ENCODE data around the gene XRCC6. TPM values are rescaled to one million over a fixed set of nuclear protein-coding genes. Genes with fewer than 3 reads are reported as not detected.

XRCC6 gene
- total and polyA plus RNA-seq, 9 of the 15 experiments (the other 6 are each of a cell fraction or from before 2014, with no cell fraction given), result 151 to 440 (median 318) TPM

DNA sequence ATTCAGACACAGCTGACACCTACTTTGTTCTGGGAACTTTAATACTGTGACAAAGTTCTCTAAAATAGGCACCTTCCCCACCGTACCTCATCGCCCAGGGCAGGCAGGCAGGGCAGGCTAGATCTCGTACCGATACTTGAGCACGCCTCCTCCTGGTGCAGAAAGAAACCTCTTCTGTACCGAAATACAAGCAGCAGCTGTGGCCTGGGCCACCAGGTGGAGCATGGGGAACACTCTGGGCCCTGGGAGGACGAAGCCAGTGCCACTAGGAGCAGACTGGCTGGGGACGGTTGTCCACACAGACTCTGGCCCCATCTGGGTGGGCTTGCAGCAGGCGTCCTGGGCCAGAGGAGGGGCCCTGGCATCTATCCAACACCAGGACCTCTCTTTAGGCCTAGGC lies 44.2 kb upstream of the XRCC6 start (continued):
- TF ChIP-seq ZBTB11 (CRISPR knock-in tag; IDR thresholded peaks at IDR 0.05) (no peak), ZNF133 (CRISPR knock-in tag; IDR thresholded peaks at IDR 0.05) (no peak), KAT2B (IDR thresholded peaks at IDR 0.05; ENCODE audit: low read depth, low read length) (no peak), ZNF695 (CRISPR knock-in tag; IDR thresholded peaks at IDR 0.05) (no peak), POLR2H (tag; IDR thresholded peaks at IDR 0.05; ENCODE audit: low read depth) (no peak), TBP (optimal IDR thresholded peaks at IDR 0.05; ENCODE audit: low read depth, low read length) (no peak), TRIM28 (IDR thresholded peaks at IDR 0.05) (no peak), SIX5 (IDR thresholded peaks at IDR 0.05; ENCODE audit: borderline replicate concordance in 1 of 2, insufficient read depth in 1 of 2, low read depth in 1 of 2, low read length in 2 of 2) (no peak), ZBTB1 (CRISPR knock-in tag; IDR thresholded peaks at IDR 0.05; ENCODE audit: borderline replicate concordance, low read depth) (no peak), ARHGAP35 (IDR thresholded peaks at IDR 0.05; ENCODE audit: partially characterized antibody) (no peak), KDM1A (IDR thresholded peaks at IDR 0.05) (0 out of 4 replicates have a peak, but pooled peaks of 1 of the 2 experiments have one; percentile 34)
- TF ChIP-seq, protein P1, sequence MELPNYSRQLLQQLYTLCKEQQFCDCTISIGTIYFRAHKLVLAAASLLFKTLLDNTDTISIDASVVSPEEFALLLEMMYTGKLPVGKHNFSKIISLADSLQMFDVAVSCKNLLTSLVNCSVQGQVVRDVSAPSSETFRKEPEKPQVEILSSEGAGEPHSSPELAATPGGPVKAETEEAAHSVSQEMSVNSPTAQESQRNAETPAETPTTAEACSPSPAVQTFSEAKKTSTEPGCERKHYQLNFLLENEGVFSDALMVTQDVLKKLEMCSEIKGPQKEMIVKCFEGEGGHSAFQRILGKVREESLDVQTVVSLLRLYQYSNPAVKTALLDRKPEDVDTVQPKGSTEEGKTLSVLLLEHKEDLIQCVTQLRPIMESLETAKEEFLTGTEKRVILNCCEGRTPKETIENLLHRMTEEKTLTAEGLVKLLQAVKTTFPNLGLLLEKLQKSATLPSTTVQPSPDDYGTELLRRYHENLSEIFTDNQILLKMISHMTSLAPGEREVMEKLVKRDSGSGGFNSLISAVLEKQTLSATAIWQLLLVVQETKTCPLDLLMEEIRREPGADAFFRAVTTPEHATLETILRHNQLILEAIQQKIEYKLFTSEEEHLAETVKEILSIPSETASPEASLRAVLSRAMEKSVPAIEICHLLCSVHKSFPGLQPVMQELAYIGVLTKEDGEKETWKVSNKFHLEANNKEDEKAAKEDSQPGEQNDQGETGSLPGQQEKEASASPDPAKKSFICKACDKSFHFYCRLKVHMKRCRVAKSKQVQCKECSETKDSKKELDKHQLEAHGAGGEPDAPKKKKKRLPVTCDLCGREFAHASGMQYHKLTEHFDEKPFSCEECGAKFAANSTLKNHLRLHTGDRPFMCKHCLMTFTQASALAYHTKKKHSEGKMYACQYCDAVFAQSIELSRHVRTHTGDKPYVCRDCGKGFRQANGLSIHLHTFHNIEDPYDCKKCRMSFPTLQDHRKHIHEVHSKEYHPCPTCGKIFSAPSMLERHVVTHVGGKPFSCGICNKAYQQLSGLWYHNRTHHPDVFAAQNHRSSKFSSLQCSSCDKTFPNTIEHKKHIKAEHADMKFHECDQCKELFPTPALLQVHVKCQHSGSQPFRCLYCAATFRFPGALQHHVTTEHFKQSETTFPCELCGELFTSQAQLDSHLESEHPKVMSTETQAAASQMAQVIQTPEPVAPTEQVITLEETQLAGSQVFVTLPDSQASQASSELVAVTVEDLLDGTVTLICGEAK (IDR thresholded peaks at IDR 0.05), result no peak
- TF ChIP-seq, protein P1 (CRISPR knock-in tag; IDR thresholded peaks at IDR 0.05), result no peak
- TF ChIP-seq, protein P2, sequence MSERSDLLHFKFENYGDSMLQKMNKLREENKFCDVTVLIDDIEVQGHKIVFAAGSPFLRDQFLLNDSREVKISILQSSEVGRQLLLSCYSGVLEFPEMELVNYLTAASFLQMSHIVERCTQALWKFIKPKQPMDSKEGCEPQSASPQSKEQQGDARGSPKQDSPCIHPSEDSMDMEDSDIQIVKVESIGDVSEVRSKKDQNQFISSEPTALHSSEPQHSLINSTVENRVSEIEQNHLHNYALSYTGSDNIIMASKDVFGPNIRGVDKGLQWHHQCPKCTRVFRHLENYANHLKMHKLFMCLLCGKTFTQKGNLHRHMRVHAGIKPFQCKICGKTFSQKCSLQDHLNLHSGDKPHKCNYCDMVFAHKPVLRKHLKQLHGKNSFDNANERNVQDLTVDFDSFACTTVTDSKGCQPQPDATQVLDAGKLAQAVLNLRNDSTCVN (CRISPR knock-in tag; IDR thresholded peaks at IDR 0.05), result no peak

Data from K562 (cell line).